GM19463 (cell line): ENCODE measurements around the gene CCDC169.
"Not testable (repeated sequence)": the region's sequence is repeated elsewhere in the genome, so short reads cannot be mapped to it uniquely, and the experiment has no call there.

ENCODE experiments used
- ATAC-seq: cut with Tn5 transposase; IDR thresholded peaks from one replicate; pipeline ENCODE4 v1.9.1; 2021; ENCODE audit warnings: mild to moderate bottlenecking, moderate library complexity; ENCODE audit not compliant: unreplicated experiment

Gene CCDC169

DNA sequence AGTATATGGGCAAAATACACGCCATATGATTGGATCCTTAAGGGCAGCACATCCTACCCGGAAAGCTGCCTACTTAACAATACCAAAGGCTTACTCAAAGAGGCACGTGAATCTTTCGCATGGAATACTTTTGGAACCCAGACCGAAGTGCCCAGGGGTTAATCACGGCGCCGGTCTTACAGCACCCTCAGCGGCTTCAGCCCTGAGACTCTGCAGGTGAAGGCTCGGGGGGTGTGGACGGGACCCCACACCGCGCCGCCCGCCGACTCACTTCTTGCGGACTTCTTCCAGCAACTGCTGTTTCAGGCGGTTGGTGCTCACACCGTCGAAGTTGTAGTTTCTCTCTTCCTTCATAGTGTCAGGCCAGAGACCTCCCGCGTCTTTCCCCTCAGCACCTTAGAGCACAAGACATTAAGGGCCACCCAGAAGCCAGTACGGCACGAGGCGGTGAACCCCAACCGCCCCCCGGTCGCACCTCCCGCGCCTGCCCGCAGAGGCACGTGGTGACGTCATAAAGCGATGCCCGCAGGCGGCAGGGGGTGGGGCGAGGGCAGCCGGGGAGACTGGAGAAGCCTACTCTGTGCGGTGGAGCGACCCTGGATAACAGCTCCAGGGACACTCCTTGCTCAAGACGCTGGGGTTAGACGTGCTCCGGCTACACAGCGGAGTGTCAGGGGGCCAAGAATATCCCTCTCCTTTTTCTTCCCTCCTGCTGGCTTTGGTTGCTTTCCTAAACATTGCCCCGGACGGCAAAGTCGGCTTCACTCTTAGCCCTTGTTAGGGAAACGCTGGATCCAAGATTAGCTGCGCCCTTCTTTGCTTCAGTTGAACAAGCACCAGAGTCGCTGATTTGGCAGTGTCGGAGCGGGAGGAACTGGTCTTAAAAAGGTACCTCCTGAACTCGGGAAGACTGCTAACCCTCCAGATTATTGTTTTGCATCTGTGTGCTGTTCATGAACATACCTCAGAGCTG lies at the start of gene CCDC169:
CCDC169 (minus strand) TSS at position 449 of the 973 bp plus-strand sequence; CDS start at position 354, 95 bp downstream.
- peak; percentile 79 for ATAC-seq

DNA sequence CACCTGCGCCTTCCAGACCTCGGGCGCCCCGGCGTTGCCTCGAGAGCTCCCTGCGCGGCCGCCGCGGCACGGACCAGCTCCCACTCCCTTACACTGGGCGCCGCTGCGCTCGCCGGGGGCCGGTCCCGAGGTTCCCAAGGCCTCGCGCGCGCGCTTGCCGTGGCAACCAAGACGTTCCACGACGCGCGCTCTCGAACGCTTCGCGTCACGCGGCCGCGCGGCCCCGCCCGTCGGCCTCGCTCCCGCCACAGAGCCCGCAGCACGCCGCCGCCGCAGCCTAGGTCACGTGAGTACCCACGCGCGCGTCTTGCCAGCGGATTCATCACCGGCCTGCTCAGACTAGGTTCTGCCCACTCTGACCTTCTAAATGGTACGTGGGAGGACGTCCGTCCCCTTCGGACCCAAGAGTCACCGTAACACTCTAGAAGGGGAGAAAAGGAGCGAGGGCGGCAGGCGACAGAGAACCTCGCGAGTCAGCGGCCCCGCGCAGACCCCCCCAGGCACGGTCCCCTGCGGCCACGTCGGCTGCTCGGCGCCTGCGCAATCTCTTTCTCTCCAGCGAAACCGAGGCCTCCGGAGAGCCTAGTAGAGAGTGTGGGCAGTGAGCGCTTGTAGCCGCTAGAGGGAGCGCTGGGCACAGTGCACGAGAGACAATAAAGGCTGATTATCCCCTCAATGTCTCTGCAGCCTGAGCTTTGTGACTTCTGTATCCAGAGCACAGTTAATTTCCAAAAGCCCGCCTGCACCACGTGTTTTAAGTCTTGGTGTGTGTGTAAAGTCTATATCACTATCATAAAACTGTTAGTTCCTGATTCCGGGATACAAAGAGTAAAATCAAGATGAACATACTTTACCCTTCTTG lies 48.8 kb upstream of the CCDC169 start, which contains the start of gene SPART:
SPART (minus strand) TSS at position 173 of the 862 bp plus-strand sequence. CDS start 10,564 bp downstream, outside the sequence.
- ATAC-seq: peak; percentile 85

DNA sequence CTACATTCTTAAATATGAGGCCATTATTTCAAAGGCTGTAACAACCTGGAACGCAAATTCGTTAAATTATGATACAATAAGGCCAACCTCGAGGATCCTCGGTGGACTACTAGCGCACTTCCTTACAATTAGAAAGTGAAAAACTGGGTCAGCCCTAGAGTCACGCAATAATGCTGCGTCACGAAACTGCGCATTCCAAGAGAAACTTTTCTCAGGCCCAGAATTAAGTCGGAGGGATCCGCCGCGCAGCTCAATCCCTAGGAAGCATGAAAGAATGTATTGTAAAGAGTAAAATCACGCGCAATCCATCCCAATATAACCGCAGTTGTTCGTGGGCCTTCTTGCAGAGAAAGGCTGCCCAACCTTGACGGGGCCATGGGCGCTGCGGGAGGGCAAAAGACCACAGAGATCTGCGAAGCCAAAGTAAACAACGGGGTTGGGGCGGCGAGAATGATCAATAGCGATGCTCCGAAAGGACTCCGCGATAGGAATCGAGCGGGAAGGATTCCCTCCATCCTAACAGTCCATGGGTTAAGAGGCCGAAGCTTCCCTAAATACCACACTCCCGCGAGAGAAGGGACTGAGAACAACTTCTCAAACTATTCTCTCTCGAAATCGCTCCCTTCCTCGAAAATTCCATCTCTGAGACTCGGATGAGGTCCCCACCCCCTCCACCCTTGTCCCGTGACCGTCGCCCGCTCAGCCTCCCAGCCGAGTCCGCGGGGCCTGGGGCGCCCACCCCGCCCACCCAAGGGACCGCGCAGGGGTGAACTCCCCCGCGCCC lies 48.0 kb upstream of the CCDC169 start:
- peak; percentile 15 for ATAC-seq

DNA sequence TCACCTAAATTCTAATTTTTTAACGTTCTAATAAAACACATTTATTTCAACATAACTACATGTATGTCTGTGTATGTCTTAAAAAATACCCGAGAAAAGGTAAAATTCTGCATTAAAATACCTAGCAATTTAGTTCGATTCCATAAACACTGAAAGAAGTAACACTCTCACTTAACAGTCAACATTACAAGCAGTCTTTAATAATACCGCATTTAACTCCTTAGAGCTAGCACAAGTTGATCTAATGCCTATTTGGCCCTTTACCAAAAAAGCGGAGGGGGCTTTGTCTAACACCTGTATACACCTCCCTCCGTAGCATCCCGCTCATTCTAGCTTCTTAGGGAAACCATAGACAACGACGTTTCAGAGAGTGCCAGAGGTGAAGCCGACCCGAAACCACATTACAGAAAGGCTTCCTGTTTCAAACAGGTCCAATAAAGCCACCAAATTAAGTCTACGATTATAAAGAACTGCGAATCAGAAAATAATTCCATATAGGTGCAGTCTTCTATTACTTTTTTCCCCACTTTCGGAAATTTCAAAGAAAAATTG lies 47.3 kb upstream of the CCDC169 start:
- ATAC-seq: peak; percentile 22

DNA sequence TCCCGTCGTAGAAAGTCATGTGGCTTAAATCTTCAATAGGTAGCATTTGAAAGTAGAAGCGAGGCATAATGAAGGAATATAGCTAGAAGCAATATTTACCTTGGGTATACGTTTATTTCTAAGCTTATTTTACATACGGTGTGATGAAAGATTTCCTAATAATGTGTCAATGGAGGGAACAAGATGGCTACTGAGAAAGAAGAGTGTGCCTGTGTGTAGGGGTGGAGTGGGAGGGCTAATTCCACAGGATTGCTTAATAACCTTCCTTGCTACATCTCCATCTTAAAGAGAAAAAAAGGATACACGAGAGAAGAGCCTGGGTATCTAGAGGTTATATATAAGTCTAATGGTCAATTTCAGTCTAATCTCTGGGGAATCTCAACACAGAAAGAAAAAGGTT lies 46.6 kb upstream of the CCDC169 start:
- ATAC-seq: no peak

DNA sequence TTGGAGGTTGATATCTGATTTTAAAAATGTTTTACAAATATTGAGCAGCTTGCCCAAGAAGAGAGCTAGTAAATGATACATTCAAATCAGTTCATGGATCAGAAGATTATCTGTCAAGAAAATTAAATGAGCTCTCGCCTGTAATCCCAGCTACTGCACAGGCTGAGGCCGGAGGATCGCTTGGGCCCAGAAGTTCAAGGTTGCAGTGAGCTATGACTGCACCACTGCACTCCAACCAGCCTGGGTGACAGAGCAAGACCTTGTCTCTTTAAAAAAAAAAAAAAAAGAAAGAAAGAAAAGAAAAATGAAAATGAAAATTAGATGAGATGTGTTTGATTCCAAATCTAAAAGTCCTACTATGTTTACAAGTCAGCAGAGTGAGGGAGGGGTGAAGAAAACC lies 46.2 kb upstream of the CCDC169 start:
- ATAC-seq: no peak

DNA sequence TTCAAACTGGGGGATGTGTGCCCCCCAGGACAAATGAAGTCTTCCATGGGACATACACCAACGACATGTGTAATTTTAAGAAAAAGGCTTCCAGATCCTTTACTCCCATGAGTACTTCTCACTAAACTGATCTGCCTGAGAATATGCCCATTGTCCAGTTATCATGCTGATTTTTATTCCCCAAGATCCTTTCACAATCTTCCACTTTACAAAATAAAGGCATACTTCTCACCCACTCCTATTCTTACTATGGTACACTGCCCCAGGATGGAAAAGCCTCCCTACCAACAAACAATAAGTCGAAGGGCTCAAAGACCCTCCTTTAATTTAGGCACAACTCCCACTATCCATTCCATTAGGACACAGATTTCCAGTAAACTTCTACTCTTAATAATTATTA lies 45.1 kb upstream of the CCDC169 start:
- no peak for ATAC-seq

DNA sequence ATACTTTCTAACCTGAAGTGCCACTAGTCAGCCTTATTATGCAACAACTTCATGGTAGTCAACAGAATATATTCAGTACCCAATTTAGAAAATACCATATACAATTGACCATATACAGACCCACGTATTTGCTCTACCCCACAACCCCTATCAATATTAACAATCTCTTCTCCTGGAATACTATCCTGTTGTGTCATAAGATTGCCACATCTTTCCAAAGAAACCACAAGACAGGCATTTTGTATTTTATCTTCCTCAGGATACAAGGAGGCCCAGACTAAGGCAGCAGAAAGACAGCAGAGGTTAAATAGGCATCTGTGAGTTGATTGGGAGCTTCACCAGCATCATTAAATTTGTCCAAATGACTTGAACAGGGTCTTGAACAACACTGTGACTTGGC lies 44.1 kb upstream of the CCDC169 start:
- ATAC-seq: no peak

DNA sequence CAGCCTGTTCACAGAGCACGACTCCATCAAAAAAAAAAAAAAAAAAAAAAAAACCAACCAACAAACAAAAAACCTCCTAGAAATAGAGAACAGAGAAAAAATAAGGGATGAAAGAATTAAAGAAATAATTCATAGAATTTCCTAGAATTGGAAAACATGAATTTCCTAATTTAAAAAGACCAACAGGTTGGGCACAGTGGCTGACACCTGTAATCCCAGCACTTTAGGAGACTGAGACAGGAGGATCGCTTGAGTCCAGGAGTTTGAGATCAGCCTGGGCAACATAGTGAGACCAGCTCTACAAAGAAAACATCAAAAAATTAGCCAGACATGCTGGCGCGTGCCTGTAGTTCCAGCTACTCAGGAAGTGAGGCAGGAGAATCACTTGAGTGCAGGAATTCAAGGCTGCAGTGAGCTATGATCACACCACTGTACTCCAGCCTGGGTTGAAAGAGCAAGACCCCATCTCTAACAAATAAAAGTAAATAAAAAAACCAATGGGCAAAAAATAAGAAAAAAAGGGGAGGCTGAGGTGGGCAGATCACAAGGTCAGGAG lies 42.1 kb upstream of the CCDC169 start:
- no peak for ATAC-seq

DNA sequence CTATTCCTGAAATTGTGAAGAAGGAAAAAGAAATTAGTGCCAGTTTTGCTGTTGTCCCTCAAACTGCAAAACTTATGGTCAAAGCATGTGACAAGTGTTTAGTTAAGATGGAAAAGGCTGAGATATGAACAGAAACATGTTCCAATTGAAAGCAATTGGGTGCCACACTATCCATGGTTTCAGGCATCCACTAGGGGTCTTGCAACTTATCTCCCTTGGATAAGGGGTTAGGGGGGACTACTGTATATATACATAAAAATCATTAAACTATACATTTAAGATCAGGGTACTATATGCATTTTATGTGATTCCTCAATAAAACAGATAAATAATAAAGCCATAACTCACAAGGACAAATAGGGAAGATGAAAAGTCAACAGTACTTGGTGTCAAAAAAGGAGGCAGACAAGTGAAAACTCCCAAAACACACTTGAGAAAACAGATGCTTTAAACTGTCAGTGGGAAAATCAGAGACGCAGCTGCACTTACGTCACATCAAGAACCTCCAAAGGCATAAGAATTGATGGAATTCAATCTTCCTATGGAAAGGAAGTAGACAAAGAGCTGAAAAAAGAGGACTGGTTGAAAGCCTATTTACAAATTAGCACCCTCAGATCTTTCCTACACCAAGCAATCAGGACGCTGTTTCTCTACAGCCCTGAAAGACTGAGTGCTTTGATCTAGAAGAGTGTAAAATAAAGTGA lies 40.5 kb upstream of the CCDC169 start:
- no peak for ATAC-seq

DNA sequence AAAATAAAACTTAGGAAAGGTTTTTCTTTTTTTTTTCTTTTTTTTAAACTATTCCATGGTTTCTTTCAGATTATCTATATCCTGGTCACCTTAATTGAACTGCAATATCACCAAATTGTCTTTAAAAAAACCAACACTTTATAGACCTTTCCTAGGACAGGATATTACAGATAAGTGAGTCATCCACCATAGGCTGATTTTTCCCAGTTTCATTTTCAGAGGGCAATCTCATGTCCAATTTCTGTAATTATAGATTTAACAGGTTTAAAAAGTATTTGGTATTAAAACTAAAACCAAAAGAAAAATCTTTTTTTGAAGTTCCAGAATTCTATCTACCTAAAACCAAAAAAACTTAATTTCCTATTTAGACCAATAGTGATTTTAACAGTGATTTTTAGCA lies 35.4 kb upstream of the CCDC169 start:
- no peak for ATAC-seq

DNA sequence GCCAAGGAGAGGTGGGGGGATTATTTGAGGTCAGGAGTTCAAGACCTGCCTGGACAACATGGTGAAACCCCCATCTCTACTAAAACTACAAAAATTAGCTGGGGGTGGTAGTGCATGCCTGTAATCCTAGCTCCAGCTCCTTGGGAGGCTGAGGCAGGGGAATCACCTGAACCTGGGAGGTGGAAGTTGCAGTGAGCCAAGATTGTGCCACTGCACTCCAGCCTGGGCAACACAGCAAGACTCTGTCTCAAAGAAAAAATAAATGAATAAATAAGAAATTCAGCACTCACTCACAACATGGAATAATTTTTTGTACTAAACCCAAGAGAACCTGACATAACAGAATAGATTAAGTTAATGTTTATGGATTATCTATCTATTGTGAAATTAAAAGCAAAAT lies 34.6 kb upstream of the CCDC169 start:
- not testable (repeated sequence) for ATAC-seq

DNA sequence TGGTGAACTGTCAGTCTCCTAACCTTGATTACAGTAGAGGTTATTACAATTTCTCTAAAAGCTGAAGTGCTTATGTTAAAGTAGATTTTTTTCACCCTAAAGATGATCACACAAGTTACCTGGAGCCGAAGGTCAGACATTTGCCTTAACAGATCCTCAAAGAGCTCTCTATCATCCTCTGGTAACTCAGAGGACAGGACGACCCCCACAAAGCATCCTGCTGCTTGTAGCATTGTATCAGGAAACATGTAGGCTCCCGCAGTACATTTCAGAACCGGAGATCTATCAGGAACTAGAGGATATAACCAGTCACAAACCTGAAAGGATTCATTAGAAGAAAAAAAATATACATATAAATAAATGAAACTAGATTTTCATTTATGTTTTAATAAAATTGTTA lies 33.7 kb upstream of the CCDC169 start:
- ATAC-seq: no peak

DNA sequence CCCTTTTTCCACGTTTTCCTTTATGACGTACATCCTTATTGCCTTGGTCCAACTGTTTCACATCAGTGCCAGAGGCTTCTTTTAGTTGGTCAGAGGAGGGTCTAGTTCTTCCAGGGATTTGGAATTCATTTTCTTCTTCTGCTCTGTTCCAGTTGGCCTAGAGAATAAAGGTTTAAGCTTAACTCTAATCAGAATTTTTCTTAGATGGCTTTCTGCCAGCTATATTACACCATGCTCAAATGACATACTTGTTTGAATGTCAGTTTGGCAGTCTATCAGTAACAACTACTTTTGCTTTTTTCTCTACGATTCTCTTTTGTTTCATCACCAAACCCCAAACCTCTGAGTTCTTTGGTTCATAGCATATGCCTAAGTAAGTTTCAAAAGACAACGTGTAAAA lies 31.7 kb upstream of the CCDC169 start:
- no peak for ATAC-seq

DNA sequence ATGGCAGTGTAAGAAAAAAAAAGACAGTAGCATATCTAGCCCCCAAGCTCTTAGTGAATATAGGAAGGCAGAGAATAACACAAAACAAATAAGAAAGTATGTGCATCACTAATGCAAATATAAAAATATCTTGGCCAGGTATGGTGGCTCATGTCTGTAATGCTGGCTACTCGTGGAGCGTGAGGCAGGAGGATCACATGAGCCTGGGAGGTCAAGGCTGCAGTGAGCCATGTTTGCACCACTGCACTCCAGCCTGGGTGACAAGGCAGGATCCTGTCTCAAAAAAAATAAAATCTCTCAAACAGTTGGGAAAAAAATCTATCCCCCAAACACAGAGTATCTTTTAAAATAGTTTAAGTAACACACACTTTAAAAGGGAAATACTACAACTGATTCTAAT lies 31.2 kb upstream of the CCDC169 start:
- ATAC-seq: no peak

DNA sequence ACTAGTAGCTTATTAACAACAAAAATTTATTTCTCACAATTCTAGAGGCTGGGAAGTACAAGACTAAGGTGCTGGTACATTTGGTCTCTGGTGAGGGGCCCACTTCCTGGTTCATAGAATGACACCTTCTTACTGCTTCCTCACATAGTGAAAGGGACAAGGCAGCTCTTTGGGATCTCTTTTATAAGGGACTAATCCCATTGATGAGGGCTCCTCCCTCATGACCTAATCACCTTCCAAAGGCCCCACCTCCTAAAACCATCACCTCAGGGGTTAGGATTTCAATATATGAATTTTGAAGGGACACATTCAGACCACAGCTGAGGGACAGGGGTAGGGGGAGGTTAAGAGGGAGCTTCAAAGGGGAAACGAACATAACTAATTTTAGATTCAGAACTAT lies 28.3 kb upstream of the CCDC169 start:
- ATAC-seq: no peak

DNA sequence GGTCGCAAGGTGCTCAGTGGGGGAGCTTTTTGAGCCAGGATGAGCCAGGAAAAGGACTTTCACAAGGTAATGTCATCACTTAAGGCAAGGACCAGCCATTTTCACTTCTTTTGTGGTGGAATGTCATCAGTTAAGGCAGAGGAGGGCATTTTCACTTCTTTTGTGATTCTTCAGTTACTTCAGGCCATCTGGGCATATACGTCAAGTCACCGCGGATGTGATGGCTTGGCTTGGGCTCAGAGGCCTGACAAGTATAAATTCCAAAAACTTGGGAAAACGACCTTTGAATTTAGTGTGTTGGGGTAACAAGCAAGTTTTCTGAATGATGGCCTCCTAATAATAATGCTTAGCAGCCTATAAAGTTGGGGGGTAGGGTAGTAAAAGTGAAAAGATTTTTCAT lies 27.3 kb upstream of the CCDC169 start:
- ATAC-seq: not testable (repeated sequence)

DNA sequence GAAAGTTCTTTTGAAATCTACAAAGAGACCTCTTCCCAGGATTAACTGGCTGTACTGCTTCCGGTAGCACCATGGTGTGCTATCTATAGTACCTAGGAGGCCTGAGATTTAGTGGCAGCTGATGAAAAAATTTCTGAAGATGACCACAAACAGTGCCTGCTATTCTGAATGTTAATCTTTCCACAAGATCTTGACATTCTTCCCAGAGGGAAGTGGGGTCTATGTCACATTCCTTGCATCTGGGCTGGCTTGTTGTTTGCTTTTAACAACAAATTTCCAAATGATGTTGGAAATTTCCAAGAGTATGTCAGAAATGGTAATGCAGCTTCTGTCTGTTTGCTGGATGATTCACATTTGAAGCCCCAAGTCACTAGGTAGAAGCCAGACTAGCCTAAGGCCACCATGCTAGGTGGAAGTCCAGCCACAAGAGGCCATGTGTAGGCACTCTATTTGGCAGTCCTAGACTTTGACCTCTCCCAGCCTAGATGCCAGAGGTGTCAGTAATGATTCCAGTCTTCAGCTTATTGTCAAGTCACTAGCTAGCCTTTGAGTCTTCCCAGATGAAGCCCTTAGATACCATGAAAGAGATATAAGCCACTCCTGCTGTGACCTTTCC lies 26.4 kb upstream of the CCDC169 start:
- no peak for ATAC-seq

DNA sequence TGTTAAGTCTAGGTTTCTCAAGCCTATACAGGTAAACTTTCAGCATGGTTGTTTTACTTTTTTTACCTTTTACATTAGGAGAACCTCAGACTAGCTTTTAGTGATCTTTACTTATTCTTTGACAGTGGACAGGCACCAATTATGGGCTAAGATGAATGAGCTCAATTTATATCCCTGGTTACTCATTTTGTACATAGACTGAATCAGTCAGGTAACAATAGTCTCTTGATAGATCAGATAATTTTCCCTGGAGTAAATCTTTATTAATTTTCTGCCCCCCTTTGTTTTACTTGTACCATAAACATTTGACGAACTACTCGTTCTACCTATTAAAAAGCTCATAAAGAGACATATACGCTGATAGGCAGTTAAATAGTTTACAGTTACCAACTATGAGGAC lies 25.8 kb upstream of the CCDC169 start:
- no peak for ATAC-seq
